Breast epithelium (tissue), 4 donors: ENCODE measurements around the gene APPL2. TPM values are rescaled to one million over a fixed set of nuclear protein-coding genes. Genes with fewer than 3 reads are reported as not detected.

ENCODE experiments used
- DNase-seq, 2 donors: peaks; one replicate each; pipeline ENCODE4 v3.0.0-alpha.2; 2019; ENCODE audit warnings: low spot score in 2 of 2
- H3K27ac ChIP-seq, 2 donors: fragments of 200-600 bp; sonication (generic) in 1 of 2; one replicate each; pipeline ENCODE4 v1.5.1; 2016 to 2019; ENCODE audit warnings: mild to moderate bottlenecking in 1 of 2
- H3K27me3 ChIP-seq, 2 donors: fragments of 200-600 bp; sonication (generic) in 1 of 2; one replicate each; pipeline versions ENCODE4 v1.5.1 to v1.6.0; 2017 to 2019; ENCODE audit warnings: control low read depth in 1 of 2, mild to moderate bottlenecking in 1 of 2
- H3K36me3 ChIP-seq: fragments of 200-600 bp; one replicate; pipeline ENCODE4 v1.5.1; 2019
- H3K4me1 ChIP-seq, 2 donors: fragments of 200-600 bp; sonication (generic); one replicate each; pipeline ENCODE4 v1.5.1; 2016 to 2019; ENCODE audit warnings: control low read depth in 1 of 2
- H3K4me3 ChIP-seq, 3 donors: fragments of 200-600 bp; sonication (generic); 1 replicate in 2 of 3; 2 replicates in 1 of 3; pipeline ENCODE4 v1.5.1; 2016 to 2019; ENCODE audit warnings: mild to moderate bottlenecking in 3 of 3, moderate library complexity in 2 of 3
- H3K9me3 ChIP-seq, 2 donors: fragments of 200-600 bp; sonication (generic) in 1 of 2; one replicate each; pipeline ENCODE4 v1.5.1; 2016 to 2019; ENCODE audit warnings: control low read depth in 1 of 2
- CTCF ChIP-seq, 3 donors: fragments of 450-650 bp; IDR thresholded peaks; one replicate each; pipeline ENCODE4 v1.5.1; 2016 to 2017; ENCODE audit warnings: antibody characterized with exemption in 3 of 3, mild to moderate bottlenecking in 3 of 3, moderate library complexity in 3 of 3
- POLR2A ChIP-seq: fragments of 450-650 bp; IDR thresholded peaks from one replicate; pipeline ENCODE4 v1.6.1; 2016; ENCODE audit warnings: antibody characterized with exemption, mild to moderate bottlenecking, moderate library complexity
- POLR2AphosphoS5 ChIP-seq, 3 donors: sonication (generic); formaldehyde crosslinking; IDR thresholded peaks; one replicate each; pipeline ENCODE4 v1.6.1; 2017; ENCODE audit warnings: antibody characterized with exemption in 3 of 3
- intact Hi-C: fragments of 100-400 bp; cut with DNase I; formaldehyde crosslinking; loops from one replicate; pipeline ENCODE4 v1.15.1; 2023; ENCODE audit warnings: low total_unique reads
- total RNA-seq, 3 donors: library from RNA; depleted of rRNA; stranded (reverse); fragments of >200 nt; gene quantifications; one replicate each; pipeline ENCODE4 v1.1.0, GENCODE V29; 2016

APPL2 gene
- total RNA-seq, 3 donors from 2014 or later: 73.0 to 130 (median 89.1) TPM

DNA sequence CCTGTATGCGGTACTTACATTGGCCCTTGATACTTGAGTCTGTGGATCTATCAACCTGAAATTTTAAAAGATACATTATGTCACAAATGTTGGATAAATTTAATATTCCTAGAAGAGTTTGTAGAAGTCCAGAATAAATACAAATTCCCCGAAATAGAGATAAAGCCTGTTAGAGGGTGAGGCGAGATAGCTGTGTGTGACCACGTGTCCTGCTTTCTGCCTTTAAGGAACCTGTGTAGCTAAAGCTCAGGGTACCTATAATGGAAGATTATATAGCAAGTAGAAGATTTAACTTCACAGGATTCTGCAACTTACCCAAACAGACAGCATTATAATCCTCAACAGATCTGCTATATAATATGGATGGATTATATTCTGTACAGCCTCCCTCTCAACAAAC, 58.8 kb downstream of the APPL2 start:
- Histone ChIP-seq H3K4me1 (no peaks in the 10 kb centered on the region), H3K27ac (no peak overlapping the region), H3K36me3 (no peaks in the 10 kb centered on the region), H3K9me3 (no peaks in the 10 kb centered on the region), H3K4me3 (no peak overlapping the region), H3K27me3 (no peaks in the 10 kb centered on the region)
- DNase-seq: no peak
- no peak for TF ChIP-seq POLR2AphosphoS5 (IDR thresholded peaks at IDR 0.05)
- no peak for TF ChIP-seq CTCF (IDR thresholded peaks at IDR 0.05)
- no peak for TF ChIP-seq POLR2A
- intact Hi-C loops: no loop called here

GRCh38 chr12:105175397-105175990, 60.5 kb downstream of the APPL2 start:
- Histone ChIP-seq H3K9me3 (no peaks in the 10 kb centered on the region), H3K36me3 (no peaks in the 10 kb centered on the region), H3K27me3 (no peaks in the 10 kb centered on the region), H3K4me1 (no peaks in the 10 kb centered on the region), H3K4me3 (no peak overlapping the region), H3K27ac (no peak overlapping the region)
- DNase-seq: no peak
- TF ChIP-seq POLR2A (no peak), POLR2AphosphoS5 (IDR thresholded peaks at IDR 0.05) (no peak), CTCF (IDR thresholded peaks at IDR 0.05) (no peak)
- intact Hi-C loops: no loop called here

- intact Hi-C loops: no loop called here
These were observed 64.1 kb downstream of the APPL2 start for GRCh38 chr12:105171691-105172436.

DNA sequence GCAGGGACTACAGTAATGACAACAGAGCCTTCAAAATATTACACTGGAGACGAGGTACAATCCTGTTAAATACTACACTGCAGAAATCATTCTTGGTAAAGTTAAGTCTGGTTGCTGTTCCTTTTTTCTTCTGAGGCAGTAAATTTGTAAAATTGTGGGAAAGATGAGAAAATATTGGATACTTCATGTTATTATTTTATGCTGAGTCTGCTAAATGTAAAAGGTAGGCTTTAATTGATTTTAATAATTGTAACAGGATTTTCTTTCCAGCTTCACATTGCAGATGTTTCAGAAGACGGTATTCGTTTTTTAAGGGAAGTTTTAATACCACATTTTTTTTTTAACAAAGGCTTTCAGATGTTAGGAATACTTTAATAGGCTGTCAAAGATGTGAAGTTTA, 65.8 kb downstream of the APPL2 start:
- Histone ChIP-seq H3K4me1 (no peaks in the 10 kb centered on the region), H3K36me3 (peaks cover 4% of the 10 kb centered on the region), H3K9me3 (no peaks in the 10 kb centered on the region), H3K4me3 (no peak overlapping the region), H3K27ac (no peak overlapping the region), H3K27me3 (no peaks in the 10 kb centered on the region)
- TF ChIP-seq POLR2A (no peak), CTCF (IDR thresholded peaks at IDR 0.05) (no peak), POLR2AphosphoS5 (IDR thresholded peaks at IDR 0.05) (no peak)
- intact Hi-C loops: no loop called here
- DNase-seq: no peak

More at GRCh38 chr12:105171691-105172436, 64.1 kb downstream of the APPL2 start:
- no peaks in the 10 kb centered on the region for H3K36me3 ChIP-seq
- H3K27ac ChIP-seq: no peak overlapping the region
- H3K9me3 ChIP-seq: no peaks in the 10 kb centered on the region
- DNase-seq: no peak
- no peak overlapping the region for H3K4me3 ChIP-seq
- TF ChIP-seq POLR2AphosphoS5 (IDR thresholded peaks at IDR 0.05): no peak
- no peak for TF ChIP-seq CTCF (IDR thresholded peaks at IDR 0.05)
- TF ChIP-seq POLR2A: no peak
- no peaks in the 10 kb centered on the region for H3K4me1 ChIP-seq
- H3K27me3 ChIP-seq: no peaks in the 10 kb centered on the region

DNA sequence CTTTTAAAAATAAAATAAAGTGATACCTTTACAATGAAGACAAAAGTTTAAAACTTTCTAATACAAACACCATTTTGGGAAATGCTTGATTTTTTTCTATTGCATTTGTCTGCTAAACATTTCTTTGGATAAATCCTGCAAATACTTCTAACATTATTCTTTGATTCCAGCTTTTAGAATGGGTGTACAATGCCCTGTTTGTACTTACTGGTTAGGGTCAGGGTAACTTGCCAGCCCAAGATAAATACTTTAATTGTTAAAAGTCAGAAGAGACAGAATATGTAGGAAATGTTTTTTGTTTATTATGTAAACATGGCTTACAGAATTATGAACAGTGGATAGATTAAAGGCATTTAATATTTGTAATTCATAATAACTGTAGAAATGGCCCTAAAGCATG, 68.0 kb downstream of the APPL2 start:
- Histone ChIP-seq H3K36me3 (peaks cover 11% of the 10 kb centered on the region), H3K27ac (no peak overlapping the region), H3K9me3 (no peaks in the 10 kb centered on the region), H3K27me3 (no peaks in the 10 kb centered on the region), H3K4me3 (no peak overlapping the region), H3K4me1 (no peaks in the 10 kb centered on the region)
- intact Hi-C loops: no loop called here
- no peak for TF ChIP-seq POLR2AphosphoS5 (IDR thresholded peaks at IDR 0.05)
- TF ChIP-seq POLR2A: no peak
- no peak for TF ChIP-seq CTCF (IDR thresholded peaks at IDR 0.05)
- no peak for DNase-seq
